Measurements from ENCODE around the gene ADAM8.
A peak's percentile ranks its signal among the peaks of the same experiment; 100 is the strongest.
"Not testable (repeated sequence)": the region's sequence is repeated elsewhere in the genome, so short reads cannot be mapped to it uniquely, and the experiment has no call there.

ADAM8 gene

GRCh38 chr10:133237588-133238465, 38.8 kb downstream of the ADAM8 start, which contains the start of gene VENTX:
Gene VENTX, plus strand, starts transcription at chr10:133237855. Its CDS starts 60 bp downstream, at chr10:133237915.
- no peaks in the 10 kb centered on the region for H3K79me2 ChIP-seq (ENCODE audit: control insufficient read depth, insufficient read depth, low read length, unreplicated experiment)
- H2AFZ ChIP-seq (ENCODE audit: low read length, unreplicated experiment) = no peak within 1 kb of the TSS
- H3K4me1 ChIP-seq (ENCODE audit: control insufficient read depth, insufficient read depth, low read length, unreplicated experiment) = no peaks in the 10 kb centered on the region
- H3K27ac ChIP-seq (ENCODE audit: low read depth, low read length) = no peak within 1 kb of the TSS
- H3K36me3 ChIP-seq (ENCODE audit: insufficient read depth, low read length) = no peaks in the 10 kb centered on the region
- 0 out of 2 replicates have a peak within 1 kb of the TSS, but pooled peaks have one; percentile 25 for H3K4me3 ChIP-seq (ENCODE audit: low read depth, low read length)
- peaks cover 67% of the 10 kb centered on the region for H3K27me3 ChIP-seq (ENCODE audit: insufficient read depth, low read length)

GRCh38 chr10:133237241-133237587, 39.5 kb downstream of the ADAM8 start:
- no peaks in the 10 kb centered on the region for H3K79me2 ChIP-seq (ENCODE audit: control insufficient read depth, insufficient read depth, low read length, unreplicated experiment)
- H3K36me3 ChIP-seq (ENCODE audit: insufficient read depth, low read length) = no peaks in the 10 kb centered on the region
- H3K27ac ChIP-seq (ENCODE audit: low read depth, low read length) = no peak overlapping the region
- H3K27me3 ChIP-seq (ENCODE audit: insufficient read depth, low read length) = peaks cover 67% of the 10 kb centered on the region
- H2AFZ ChIP-seq (ENCODE audit: low read length, unreplicated experiment) = no peak overlapping the region
- H3K4me3 ChIP-seq (ENCODE audit: low read depth, low read length) = no peak overlapping the region
- H3K4me1 ChIP-seq (ENCODE audit: control insufficient read depth, insufficient read depth, low read length, unreplicated experiment) = no peaks in the 10 kb centered on the region

- Histone ChIP-seq H3K4me3 (ENCODE audit: low read depth, low read length) (0 out of 2 replicates have a peak overlapping the region, but pooled peaks have one; percentile 25), H3K4me1 (ENCODE audit: control insufficient read depth, insufficient read depth, low read length, unreplicated experiment) (no peaks in the 10 kb centered on the region), H2AFZ (ENCODE audit: low read length, unreplicated experiment) (no peak overlapping the region), H3K27ac (ENCODE audit: low read depth, low read length) (no peak overlapping the region), H3K79me2 (ENCODE audit: control insufficient read depth, insufficient read depth, low read length, unreplicated experiment) (no peaks in the 10 kb centered on the region), H3K27me3 (ENCODE audit: insufficient read depth, low read length) (peaks cover 73% of the 10 kb centered on the region), H3K36me3 (ENCODE audit: insufficient read depth, low read length) (no peaks in the 10 kb centered on the region)
Observed at GRCh38 chr10:133236401-133237240, 40.0 kb downstream of the ADAM8 start.

GRCh38 chr10:133235932-133236331, 40.7 kb downstream of the ADAM8 start:
- Histone ChIP-seq H3K27ac (ENCODE audit: low read depth, low read length) (no peak overlapping the region), H2AFZ (ENCODE audit: low read length, unreplicated experiment) (no peak overlapping the region), H3K27me3 (ENCODE audit: insufficient read depth, low read length) (peaks cover 75% of the 10 kb centered on the region), H3K4me1 (ENCODE audit: control insufficient read depth, insufficient read depth, low read length, unreplicated experiment) (no peaks in the 10 kb centered on the region), H3K4me3 (ENCODE audit: low read depth, low read length) (no peak overlapping the region), H3K79me2 (ENCODE audit: control insufficient read depth, insufficient read depth, low read length, unreplicated experiment) (no peaks in the 10 kb centered on the region), H3K36me3 (ENCODE audit: insufficient read depth, low read length) (no peaks in the 10 kb centered on the region)

- no peaks in the 10 kb centered on the region for H3K4me1 ChIP-seq (ENCODE audit: control insufficient read depth, insufficient read depth, low read length, unreplicated experiment)
- no peaks in the 10 kb centered on the region for H3K79me2 ChIP-seq (ENCODE audit: control insufficient read depth, insufficient read depth, low read length, unreplicated experiment)
- no peak overlapping the region for H3K4me3 ChIP-seq (ENCODE audit: low read depth, low read length)
- H3K27ac ChIP-seq (ENCODE audit: low read depth, low read length) = no peak overlapping the region
- H3K36me3 ChIP-seq (ENCODE audit: insufficient read depth, low read length) = no peaks in the 10 kb centered on the region
- H2AFZ ChIP-seq (ENCODE audit: low read length, unreplicated experiment) = no peak overlapping the region
- peaks cover 80% of the 10 kb centered on the region for H3K27me3 ChIP-seq (ENCODE audit: insufficient read depth, low read length)
Observed at GRCh38 chr10:133235265-133235855, 41.3 kb downstream of the ADAM8 start.

GRCh38 chr10:133234796-133235195, 41.9 kb downstream of the ADAM8 start:
- H3K4me1 ChIP-seq (ENCODE audit: control insufficient read depth, insufficient read depth, low read length, unreplicated experiment); H3K79me2 ChIP-seq (ENCODE audit: control insufficient read depth, insufficient read depth, low read length, unreplicated experiment); H3K4me3 ChIP-seq (ENCODE audit: low read depth, low read length); H2AFZ ChIP-seq (ENCODE audit: low read length, unreplicated experiment); H3K36me3 ChIP-seq (ENCODE audit: insufficient read depth, low read length); H3K27ac ChIP-seq (ENCODE audit: low read depth, low read length): not testable (repeated sequence)
- peaks cover 83% of the 10 kb centered on the region for H3K27me3 ChIP-seq (ENCODE audit: insufficient read depth, low read length)

GRCh38 chr10:133231946-133232574, 44.6 kb downstream of the ADAM8 start:
- no peak overlapping the region for H3K27ac ChIP-seq (ENCODE audit: low read depth, low read length)
- no peaks in the 10 kb centered on the region for H3K36me3 ChIP-seq (ENCODE audit: insufficient read depth, low read length)
- no peaks in the 10 kb centered on the region for H3K79me2 ChIP-seq (ENCODE audit: control insufficient read depth, insufficient read depth, low read length, unreplicated experiment)
- H2AFZ ChIP-seq (ENCODE audit: low read length, unreplicated experiment) = no peak overlapping the region
- H3K27me3 ChIP-seq (ENCODE audit: insufficient read depth, low read length) = peaks cover 77% of the 10 kb centered on the region
- no peak overlapping the region for H3K4me3 ChIP-seq (ENCODE audit: low read depth, low read length)
- H3K4me1 ChIP-seq (ENCODE audit: control insufficient read depth, insufficient read depth, low read length, unreplicated experiment) = no peaks in the 10 kb centered on the region

GRCh38 chr10:133231244-133231945, 45.3 kb downstream of the ADAM8 start:
- Histone ChIP-seq H3K27ac (ENCODE audit: low read depth, low read length) (no peak overlapping the region), H3K27me3 (ENCODE audit: insufficient read depth, low read length) (peaks cover 71% of the 10 kb centered on the region), H3K79me2 (ENCODE audit: control insufficient read depth, insufficient read depth, low read length, unreplicated experiment) (no peaks in the 10 kb centered on the region), H2AFZ (ENCODE audit: low read length, unreplicated experiment) (no peak overlapping the region), H3K4me3 (ENCODE audit: low read depth, low read length) (no peak overlapping the region), H3K36me3 (ENCODE audit: insufficient read depth, low read length) (no peaks in the 10 kb centered on the region), H3K4me1 (ENCODE audit: control insufficient read depth, insufficient read depth, low read length, unreplicated experiment) (no peaks in the 10 kb centered on the region)

GRCh38 chr10:133230387-133231195, 46.1 kb downstream of the ADAM8 start:
- no peaks in the 10 kb centered on the region for H3K79me2 ChIP-seq (ENCODE audit: control insufficient read depth, insufficient read depth, low read length, unreplicated experiment)
- H3K4me1 ChIP-seq (ENCODE audit: control insufficient read depth, insufficient read depth, low read length, unreplicated experiment) = no peaks in the 10 kb centered on the region
- no peak overlapping the region for H3K27ac ChIP-seq (ENCODE audit: low read depth, low read length)
- H3K27me3 ChIP-seq (ENCODE audit: insufficient read depth, low read length) = peaks cover 63% of the 10 kb centered on the region
- H3K36me3 ChIP-seq (ENCODE audit: insufficient read depth, low read length) = no peaks in the 10 kb centered on the region
- no peak overlapping the region for H3K4me3 ChIP-seq (ENCODE audit: low read depth, low read length)
- H2AFZ ChIP-seq (ENCODE audit: low read length, unreplicated experiment) = no peak overlapping the region
